ENCODE measurements around the gene CD81. TPM values are rescaled to one million over a fixed set of nuclear protein-coding genes. Genes with fewer than 3 reads are reported as not detected.

Gene CD81
- total and polyA plus RNA-seq, 10 of the 15 experiments (the other 5 are each of a cell fraction or from before 2014, with no cell fraction given) = 2.0 to 145 (median 57.2) TPM

DNA sequence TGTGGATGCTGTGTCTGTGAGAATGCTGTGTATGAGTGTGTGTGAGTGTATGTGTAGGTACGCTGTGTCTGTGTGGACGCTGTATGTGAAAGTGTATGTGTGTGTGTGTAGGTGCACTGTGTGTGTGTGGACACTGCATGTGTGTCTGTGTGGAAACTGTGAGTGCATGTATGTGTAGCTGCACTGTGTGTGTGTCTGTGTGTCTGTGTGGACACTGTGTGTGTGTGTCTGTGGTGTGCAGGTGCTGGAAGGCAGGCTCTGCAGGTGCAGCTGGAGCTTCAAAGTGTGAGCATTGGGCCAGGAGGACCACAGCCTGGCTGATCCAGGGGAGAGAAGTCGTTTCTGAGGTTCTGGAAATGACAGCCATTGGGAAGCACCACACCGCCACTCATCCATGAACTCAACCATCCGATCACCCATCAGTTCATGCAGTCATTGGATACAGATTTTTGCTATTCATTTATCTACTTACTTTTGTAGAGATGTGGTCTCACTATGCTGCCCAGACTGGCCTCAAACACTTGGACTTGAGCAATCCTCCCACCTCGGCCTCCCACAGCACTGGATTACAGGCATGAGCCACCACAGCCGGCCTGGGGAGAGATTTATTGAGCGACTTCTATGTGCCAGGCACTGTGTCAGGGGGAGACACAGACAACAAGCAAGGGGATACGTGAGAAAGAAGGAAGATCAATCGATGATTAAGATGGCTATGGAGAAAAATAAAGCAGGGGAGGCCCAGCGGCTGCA, 57.6 kb downstream of the CD81 start:
- ChIA-PET CTCF (no interaction called here), RAD21 (ENCODE audit: unreplicated experiment) (no interaction called here), POLR2A (no interaction called here), SMC1A (ENCODE audit: uncharacterized antibody, unreplicated experiment) (no interaction called here)
- H3K4me1 ChIP-seq (ENCODE audit: control insufficient read depth, insufficient read depth, low read length) = no peaks in the 10 kb centered on the region
- 36% methylated on average over 11 of the region's 11 CpGs for WGBS (ENCODE audit: insufficient coverage, insufficient replicate concordance, low lambda C conversion rate, missing lambda C conversion rate)
- no peak for TF ChIP-seq POLR2AphosphoS5 (IDR thresholded peaks at IDR 0.05; ENCODE audit: low read length)
- no peak overlapping the region for H3K27ac ChIP-seq (ENCODE audit: control insufficient read depth, insufficient read depth)
- no peak overlapping the region for H3K4me3 ChIP-seq
- DNase-seq (ENCODE audit: low read depth, low spot score) (no peak), FAIRE-seq (no peak), ATAC-seq (no peak)
- BruUV-seq (replicated peaks) = no TSS peak
- no peaks in the 10 kb centered on the region for H3K27me3 ChIP-seq (replicated peaks in 1 of 2; ENCODE audit: control insufficient read depth in 2 of 2, insufficient read depth in 2 of 2, low read length in 1 of 2)
- intact Hi-C loops (cut with micrococcal nuclease; ENCODE audit: unreplicated experiment) = no loop called here
- H2AFZ ChIP-seq (ENCODE audit: control insufficient read depth, low read depth, low read length) = no peak overlapping the region
- H4K20me1 ChIP-seq (ENCODE audit: control insufficient read depth, insufficient read depth) = no peaks in the 10 kb centered on the region
- H3K9ac ChIP-seq (ENCODE audit: control insufficient read depth, insufficient read depth, low read length) = no peak overlapping the region
- H3K36me3 ChIP-seq (ENCODE audit: control insufficient read depth in 2 of 2, insufficient read depth in 2 of 2, low read length in 1 of 2) = no peaks in the 10 kb centered on the region
- no peaks in the 10 kb centered on the region for H3K79me2 ChIP-seq (ENCODE audit: control insufficient read depth, insufficient read depth, low read length)
- H3K4me2 ChIP-seq (ENCODE audit: control insufficient read depth, insufficient read depth) = no peak overlapping the region
- in situ Hi-C loops (cut with MboI) = no loop called here
- H3K9me3 ChIP-seq (replicated peaks; ENCODE audit: control insufficient read depth, insufficient read depth, low read length) = no peaks in the 10 kb centered on the region; the same call in 2 of the 3 replicates

DNA sequence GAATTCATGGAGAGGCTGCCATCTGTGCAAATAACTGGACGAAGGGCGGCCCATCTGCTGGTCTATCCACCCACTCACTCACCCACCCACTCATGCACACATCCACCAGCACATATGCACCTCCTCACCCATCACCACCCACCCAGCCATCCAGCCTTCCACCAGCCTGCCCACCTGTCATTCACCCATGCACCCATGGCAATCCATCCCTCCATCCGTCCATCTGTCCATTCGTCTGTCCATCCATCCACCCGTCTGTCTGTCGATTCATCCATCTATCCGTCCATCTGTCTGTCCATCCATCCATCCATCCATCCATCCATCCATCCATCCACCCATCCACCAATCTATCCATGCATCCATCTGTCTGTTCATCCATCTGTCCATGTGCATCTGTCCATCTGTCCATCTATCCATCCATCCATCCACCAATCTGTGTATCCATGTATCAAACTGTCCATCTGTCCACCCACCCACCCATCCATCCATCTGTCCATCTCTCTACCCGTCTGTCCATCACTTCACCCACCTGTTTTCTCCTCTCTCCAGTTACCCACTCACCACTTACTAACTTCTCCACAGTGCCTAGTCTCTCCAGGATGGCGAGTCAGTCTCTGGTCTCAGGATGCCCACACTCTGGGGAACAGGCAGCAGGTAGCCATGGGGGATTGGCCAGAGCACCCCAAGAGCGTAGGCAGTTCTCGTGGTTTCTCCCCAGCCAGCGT, 58.3 kb downstream of the CD81 start:
- Histone ChIP-seq H3K9me3 (replicated peaks; ENCODE audit: control insufficient read depth, insufficient read depth, low read length) (no peaks in the 10 kb centered on the region; the same call in 2 of the 3 replicates), H4K20me1 (ENCODE audit: control insufficient read depth, insufficient read depth) (no peaks in the 10 kb centered on the region), H2AFZ (ENCODE audit: control insufficient read depth, low read depth, low read length) (no peak overlapping the region), H3K27me3 (replicated peaks in 1 of 2; ENCODE audit: control insufficient read depth in 2 of 2, insufficient read depth in 2 of 2, low read length in 1 of 2) (no peaks in the 10 kb centered on the region), H3K79me2 (ENCODE audit: control insufficient read depth, insufficient read depth, low read length) (no peaks in the 10 kb centered on the region), H3K36me3 (ENCODE audit: control insufficient read depth in 2 of 2, insufficient read depth in 2 of 2, low read length in 1 of 2) (no peaks in the 10 kb centered on the region), H3K27ac (ENCODE audit: control insufficient read depth, insufficient read depth) (no peak overlapping the region), H3K9ac (ENCODE audit: control insufficient read depth, insufficient read depth, low read length) (no peak overlapping the region), H3K4me2 (ENCODE audit: control insufficient read depth, insufficient read depth) (no peak overlapping the region), H3K4me3 (no peak overlapping the region), H3K4me1 (ENCODE audit: control insufficient read depth, insufficient read depth, low read length) (no peaks in the 10 kb centered on the region)
- POLR2A ChIA-PET = no interaction called here
- FAIRE-seq = no peak
- BruUV-seq (replicated peaks) = no TSS peak
- DNase-seq (ENCODE audit: low read depth, low spot score) = no peak
- no peak for ATAC-seq
- in situ Hi-C loops (cut with MboI) = no loop called here
- intact Hi-C loops (cut with micrococcal nuclease; ENCODE audit: unreplicated experiment) = no loop called here
- RAD21 ChIA-PET (ENCODE audit: unreplicated experiment) = no interaction called here
- CTCF ChIA-PET = no interaction called here
- SMC1A ChIA-PET (ENCODE audit: uncharacterized antibody, unreplicated experiment) = no interaction called here
- 23% methylated on average over 12 of the region's 12 CpGs for WGBS (ENCODE audit: insufficient coverage, insufficient replicate concordance, low lambda C conversion rate, missing lambda C conversion rate)
- TF ChIP-seq, protein P1, sequence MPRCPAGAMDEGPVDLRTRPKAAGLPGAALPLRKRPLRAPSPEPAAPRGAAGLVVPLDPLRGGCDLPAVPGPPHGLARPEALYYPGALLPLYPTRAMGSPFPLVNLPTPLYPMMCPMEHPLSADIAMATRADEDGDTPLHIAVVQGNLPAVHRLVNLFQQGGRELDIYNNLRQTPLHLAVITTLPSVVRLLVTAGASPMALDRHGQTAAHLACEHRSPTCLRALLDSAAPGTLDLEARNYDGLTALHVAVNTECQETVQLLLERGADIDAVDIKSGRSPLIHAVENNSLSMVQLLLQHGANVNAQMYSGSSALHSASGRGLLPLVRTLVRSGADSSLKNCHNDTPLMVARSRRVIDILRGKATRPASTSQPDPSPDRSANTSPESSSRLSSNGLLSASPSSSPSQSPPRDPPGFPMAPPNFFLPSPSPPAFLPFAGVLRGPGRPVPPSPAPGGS (IDR thresholded peaks at IDR 0.05; ENCODE audit: borderline replicate concordance, insufficient read depth, low read depth, low read length, poor library complexity, severe bottlenecking) = no peak
- TF ChIP-seq, protein P2, sequence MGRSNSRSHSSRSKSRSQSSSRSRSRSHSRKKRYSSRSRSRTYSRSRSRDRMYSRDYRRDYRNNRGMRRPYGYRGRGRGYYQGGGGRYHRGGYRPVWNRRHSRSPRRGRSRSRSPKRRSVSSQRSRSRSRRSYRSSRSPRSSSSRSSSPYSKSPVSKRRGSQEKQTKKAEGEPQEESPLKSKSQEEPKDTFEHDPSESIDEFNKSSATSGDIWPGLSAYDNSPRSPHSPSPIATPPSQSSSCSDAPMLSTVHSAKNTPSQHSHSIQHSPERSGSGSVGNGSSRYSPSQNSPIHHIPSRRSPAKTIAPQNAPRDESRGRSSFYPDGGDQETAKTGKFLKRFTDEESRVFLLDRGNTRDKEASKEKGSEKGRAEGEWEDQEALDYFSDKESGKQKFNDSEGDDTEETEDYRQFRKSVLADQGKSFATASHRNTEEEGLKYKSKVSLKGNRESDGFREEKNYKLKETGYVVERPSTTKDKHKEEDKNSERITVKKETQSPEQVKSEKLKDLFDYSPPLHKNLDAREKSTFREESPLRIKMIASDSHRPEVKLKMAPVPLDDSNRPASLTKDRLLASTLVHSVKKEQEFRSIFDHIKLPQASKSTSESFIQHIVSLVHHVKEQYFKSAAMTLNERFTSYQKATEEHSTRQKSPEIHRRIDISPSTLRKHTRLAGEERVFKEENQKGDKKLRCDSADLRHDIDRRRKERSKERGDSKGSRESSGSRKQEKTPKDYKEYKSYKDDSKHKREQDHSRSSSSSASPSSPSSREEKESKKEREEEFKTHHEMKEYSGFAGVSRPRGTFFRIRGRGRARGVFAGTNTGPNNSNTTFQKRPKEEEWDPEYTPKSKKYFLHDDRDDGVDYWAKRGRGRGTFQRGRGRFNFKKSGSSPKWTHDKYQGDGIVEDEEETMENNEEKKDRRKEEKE (IDR thresholded peaks at IDR 0.05) = no peak
- TF ChIP-seq SUZ12 (IDR thresholded peaks at IDR 0.05; ENCODE audit: unreplicated experiment) (no peak), POLR2AphosphoS5 (IDR thresholded peaks at IDR 0.05; ENCODE audit: low read length) (no peak)
- TF ChIP-seq, protein P3, sequence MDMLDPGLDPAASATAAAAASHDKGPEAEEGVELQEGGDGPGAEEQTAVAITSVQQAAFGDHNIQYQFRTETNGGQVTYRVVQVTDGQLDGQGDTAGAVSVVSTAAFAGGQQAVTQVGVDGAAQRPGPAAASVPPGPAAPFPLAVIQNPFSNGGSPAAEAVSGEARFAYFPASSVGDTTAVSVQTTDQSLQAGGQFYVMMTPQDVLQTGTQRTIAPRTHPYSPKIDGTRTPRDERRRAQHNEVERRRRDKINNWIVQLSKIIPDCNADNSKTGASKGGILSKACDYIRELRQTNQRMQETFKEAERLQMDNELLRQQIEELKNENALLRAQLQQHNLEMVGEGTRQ (IDR thresholded peaks at IDR 0.05; ENCODE audit: borderline replicate concordance, low read depth, low read length) = no peak

All from GM12878 (cell line).